GM23338 (cell line): ENCODE results near the gene RAD54L2. TPM values are rescaled to one million over a fixed set of nuclear protein-coding genes. Genes with fewer than 3 reads are reported as not detected.

ENCODE experiments used
- ATAC-seq: fragments of 200-7000 bp; cut with Tn5 transposase; 3 replicates; pipeline ENCODE4 v1.9.1; 2020
- DNase-seq: peaks from one replicate; pipeline ENCODE4 v3.0.0-alpha.2; 2015; ENCODE audit warnings: low spot score
- H2AFZ ChIP-seq: fragments of 200-600 bp; sonication (generic); 2 replicates; pipeline ENCODE4 v1.8.0; 2016; ENCODE audit warnings: antibody characterized with exemption, mild to moderate bottlenecking, moderate library complexity
- H3F3A ChIP-seq: fragments of 200-600 bp; sonication (generic); replicated peaks from 2 replicates; pipeline ENCODE4 v1.8.0; 2017; ENCODE audit warnings: antibody characterized with exemption, mixed run types, low read depth
- H3K27ac ChIP-seq: fragments of 200-600 bp; sonication (generic); 2 replicates; pipeline ENCODE4 v1.6.1; 2016; ENCODE audit warnings: low read depth
- H3K27me3 ChIP-seq: fragments of 200-600 bp; sonication (generic); 2 replicates; pipeline ENCODE4 v1.8.0; 2016; ENCODE audit warnings: mild to moderate bottlenecking, mixed run types, moderate library complexity; ENCODE audit not compliant: insufficient read depth
- H3K36me3 ChIP-seq: fragments of 200-600 bp; sonication (generic); 2 replicates; pipeline ENCODE4 v1.8.0; 2016; ENCODE audit warnings: mild to moderate bottlenecking; ENCODE audit not compliant: insufficient read depth
- H3K4me1 ChIP-seq: fragments of 200-600 bp; sonication (generic); 2 replicates; pipeline ENCODE4 v1.8.0; 2016; ENCODE audit warnings: mild to moderate bottlenecking, moderate library complexity; ENCODE audit not compliant: insufficient read depth
- H3K4me2 ChIP-seq: fragments of 200-600 bp; sonication (generic); 2 replicates; pipeline ENCODE4 v1.7.1; 2017; ENCODE audit warnings: mixed run types
- H3K4me3 ChIP-seq: fragments of 200-600 bp; sonication (generic); 2 replicates; pipeline ENCODE4 v1.6.1; 2016; ENCODE audit warnings: mixed run types
- H3K79me2 ChIP-seq: fragments of 200-600 bp; sonication (generic); replicated peaks from 2 replicates; pipeline ENCODE4 v1.8.0; 2017; ENCODE audit warnings: mild to moderate bottlenecking; ENCODE audit not compliant: insufficient read depth
- H3K9me2 ChIP-seq: fragments of 200-600 bp; sonication (generic); 2 replicates; pipeline ENCODE4 v1.8.0; 2017; ENCODE audit not compliant: insufficient read depth
- H4K20me1 ChIP-seq: fragments of 200-600 bp; sonication (generic); replicated peaks from 2 replicates; pipeline ENCODE4 v1.8.0; 2017; ENCODE audit warnings: mild to moderate bottlenecking; ENCODE audit not compliant: insufficient read depth
- H3K27ac Mint-ChIP-seq: 2 replicates; pipeline ENCODE4 v1.8.0; 2020; ENCODE audit warnings: inconsistent platforms, mild to moderate bottlenecking, moderate library complexity, mixed read lengths
- H3K27me3 Mint-ChIP-seq: 3 replicates; pipeline ENCODE4 v1.8.0; 2022; ENCODE audit warnings: low read depth, mild to moderate bottlenecking, moderate library complexity, mixed read lengths, inconsistent platforms; ENCODE audit not compliant: insufficient read depth, poor library complexity
- H3K36me3 Mint-ChIP-seq: 3 replicates; pipeline ENCODE4 v1.8.0; 2021; ENCODE audit warnings: low read depth, mild to moderate bottlenecking, inconsistent platforms, moderate library complexity, mixed read lengths
- H3K4me1 Mint-ChIP-seq: 3 replicates; pipeline ENCODE4 v1.8.0; 2020; ENCODE audit warnings: mild to moderate bottlenecking, inconsistent platforms, mixed read lengths
- H3K4me3 Mint-ChIP-seq: 3 replicates; pipeline ENCODE4 v1.8.0; 2021; ENCODE audit warnings: moderate library complexity, mild to moderate bottlenecking, inconsistent platforms, mixed read lengths
- H3K9me3 Mint-ChIP-seq: 3 replicates; pipeline ENCODE4 v1.8.0; 2020; ENCODE audit warnings: moderate library complexity, mild to moderate bottlenecking, inconsistent platforms, mixed read lengths
- CREB1 ChIP-seq: fragments of 250-450 bp; sonication (Bioruptor Pico); IDR thresholded peaks from 2 replicates; pipeline ENCODE4 v1.5.0; 2020; ENCODE audit warnings: low read depth, mild to moderate bottlenecking, moderate library complexity
- CTCF ChIP-seq, 2 experiments: fragments of 200-600 bp in 1 of 2; sonication (generic) in 1 of 2; conservative IDR thresholded peaks; 2 replicates each; pipeline versions ENCODE4 v1.5.1 to v1.6.1; 2016 to 2017; ENCODE audit warnings: antibody characterized with exemption in 2 of 2, low read depth in 2 of 2, mild to moderate bottlenecking in 2 of 2, moderate library complexity in 1 of 2
- EZH2phosphoT487 ChIP-seq: fragments of 200-600 bp; sonication (generic); IDR thresholded peaks from one replicate; pipeline ENCODE4 v1.8.1; 2018; ENCODE audit warnings: antibody characterized with exemption; ENCODE audit not compliant: unreplicated experiment
- JUNB ChIP-seq: IDR thresholded peaks from one replicate; pipeline ENCODE4 v1.6.1; 2016; ENCODE audit warnings: antibody characterized with exemption; ENCODE audit not compliant: unreplicated experiment
- NANOG ChIP-seq: IDR thresholded peaks from 2 replicates; pipeline ENCODE4 v1.6.1; 2016; ENCODE audit warnings: antibody characterized with exemption, borderline replicate concordance
- POLR2AphosphoS5 ChIP-seq: IDR thresholded peaks from 2 replicates; pipeline ENCODE4 v1.6.1; 2016; ENCODE audit warnings: antibody characterized with exemption, low read depth
- ZNF114 ChIP-seq: fragments of 250-450 bp; sonication (Bioruptor Pico); IDR thresholded peaks from 2 replicates; pipeline ENCODE4 v1.5.0; 2020; ENCODE audit warnings: mild to moderate bottlenecking, moderate library complexity
- ZNF462 ChIP-seq: fragments of 250-450 bp; sonication (Bioruptor Pico); IDR thresholded peaks from 2 replicates; pipeline ENCODE4 v1.5.0; 2020; ENCODE audit warnings: mild to moderate bottlenecking, moderate library complexity
- polyA plus RNA-seq: library from polyadenylated mRNA; unstranded; fragments of >200 nt; fragmentation: Nextera tagmentation; extraction: Ambion mirVana; gene quantifications from 2 replicates; pipeline ENCODE4 v1.2.1, GENCODE V29; 2016
- total RNA-seq: library from RNA; depleted of rRNA; stranded (reverse); fragments of >200 nt; shearing (Covaris generic); gene quantifications from 2 replicates; pipeline ENCODE4 v1.2.3, GENCODE V29; 2014

Gene RAD54L2
- total and polyA plus RNA-seq, 2 experiments from 2014 or later: 9.4 to 29.2 TPM

GRCh38 chr3:51547274-51547673 is 8.8 kb downstream of the RAD54L2 start (continued):
- TF ChIP-seq ZNF462 (no peak), CREB1 (no peak), NANOG (no peak), EZH2phosphoT487 (no peak), CTCF (conservative IDR thresholded peaks at IDR 0.05; ENCODE audit: low read depth in 2 of 2) (no peak), POLR2AphosphoS5 (no peak)

GRCh38 chr3:51549311-51549710 is 10.8 kb downstream of the RAD54L2 start:
- no peak overlapping the region for H3K4me3 Mint-ChIP-seq
- H3K4me1 ChIP-seq: peaks cover 1% of the 10 kb centered on the region; the same call in 1 of the 2 replicates
- peaks cover 7% of the 10 kb centered on the region; the same call in 2 of the 3 replicates for H3K36me3 Mint-ChIP-seq
- H3K79me2 ChIP-seq: peaks cover 76% of the 10 kb centered on the region
- H4K20me1 ChIP-seq: peaks cover 4% of the 10 kb centered on the region
- no peak overlapping the region for H3K27ac Mint-ChIP-seq
- no peak overlapping the region for H3K4me3 ChIP-seq
- no peaks in the 10 kb centered on the region for H3K9me2 ChIP-seq
- H3K4me1 Mint-ChIP-seq: no peaks in the 10 kb centered on the region
- H3K27me3 Mint-ChIP-seq: no peaks in the 10 kb centered on the region
- DNase-seq: no peak
- H2AFZ ChIP-seq: no peak overlapping the region
- H3K27ac ChIP-seq: no peak overlapping the region
- ATAC-seq: no peak
- H3K4me2 ChIP-seq: no peak overlapping the region
- H3K27me3 ChIP-seq: no peaks in the 10 kb centered on the region
- H3F3A ChIP-seq: no peaks in the 10 kb centered on the region
- no peaks in the 10 kb centered on the region; the same call in 1 of the 2 replicates for H3K36me3 ChIP-seq
- no peaks in the 10 kb centered on the region for H3K9me3 Mint-ChIP-seq
- TF ChIP-seq NANOG (no peak), JUNB (no peak), ZNF462 (no peak), EZH2phosphoT487 (no peak), ZNF114 (CRISPR knock-in tag) (no peak)
